Suprapubic skin (tissue), 4 donors: ENCODE data around the gene GPR150. TPM values are rescaled to one million over a fixed set of nuclear protein-coding genes. Genes with fewer than 3 reads are reported as not detected.
"Not testable (repeated sequence)": the region's sequence is repeated elsewhere in the genome, so short reads cannot be mapped to it uniquely, and the experiment has no call there.

ENCODE experiments used
- DNase-seq, 2 donors: peaks; one replicate each; pipeline ENCODE4 v3.0.0-alpha.2; 2019; ENCODE audit warnings: low spot score in 2 of 2
- H3K27ac ChIP-seq: fragments of 200-600 bp; sonication (generic); one replicate; pipeline ENCODE4 v1.5.1; 2019
- H3K27me3 ChIP-seq: fragments of 200-600 bp; sonication (generic); one replicate; pipeline ENCODE4 v1.5.1; 2019
- H3K36me3 ChIP-seq: fragments of 200-600 bp; sonication (generic); one replicate; pipeline ENCODE4 v1.5.1; 2019
- H3K4me1 ChIP-seq: fragments of 200-600 bp; sonication (generic); one replicate; pipeline ENCODE4 v1.5.1; 2019
- H3K4me3 ChIP-seq: fragments of 200-600 bp; sonication (generic); one replicate; pipeline ENCODE4 v1.5.1; 2019; ENCODE audit warnings: mild to moderate bottlenecking
- H3K9me3 ChIP-seq: fragments of 200-600 bp; sonication (generic); one replicate; pipeline ENCODE4 v1.5.1; 2019
- EP300 ChIP-seq: sonication (generic); formaldehyde crosslinking; IDR thresholded peaks from one replicate; pipeline ENCODE4 v1.6.1; 2017; ENCODE audit warnings: antibody characterized with exemption
- POLR2A ChIP-seq, 2 donors: fragments of 450-650 bp; IDR thresholded peaks; one replicate each; pipeline ENCODE4 v1.6.1; 2017; ENCODE audit warnings: antibody characterized with exemption in 2 of 2, mild to moderate bottlenecking in 2 of 2, moderate library complexity in 2 of 2
- POLR2AphosphoS5 ChIP-seq, 3 donors: sonication (generic); formaldehyde crosslinking; IDR thresholded peaks; one replicate each; pipeline ENCODE4 v1.6.1; 2017; ENCODE audit warnings: antibody characterized with exemption in 3 of 3
- WGBS: methylation state at CpG from one replicate; pipeline ENCODE4 v1.1.5; 2018; 5-methylcytosine and 5-hydroxymethylcytosine counted together
- total RNA-seq, 4 donors: library from RNA; depleted of rRNA; stranded (reverse); fragments of >200 nt; gene quantifications; one replicate each; pipeline ENCODE4 v1.1.0, GENCODE V29; 2016
- TF ChIP-seq, protein P1 (sequence below), 2 donors: fragments of 200-600 bp in 1 of 2; fragments of 450-650 bp in 1 of 2; sonication (generic) in 1 of 2; IDR thresholded peaks; one replicate each; pipeline ENCODE4 v1.5.1; 2016 to 2019; ENCODE audit warnings: antibody characterized with exemption in 2 of 2, mild to moderate bottlenecking in 1 of 2, moderate library complexity in 1 of 2

Gene GPR150
- total RNA-seq, 4 donors from 2014 or later, result 0.48 to 0.60 (median 0.57) TPM; not detected in 1

DNA sequence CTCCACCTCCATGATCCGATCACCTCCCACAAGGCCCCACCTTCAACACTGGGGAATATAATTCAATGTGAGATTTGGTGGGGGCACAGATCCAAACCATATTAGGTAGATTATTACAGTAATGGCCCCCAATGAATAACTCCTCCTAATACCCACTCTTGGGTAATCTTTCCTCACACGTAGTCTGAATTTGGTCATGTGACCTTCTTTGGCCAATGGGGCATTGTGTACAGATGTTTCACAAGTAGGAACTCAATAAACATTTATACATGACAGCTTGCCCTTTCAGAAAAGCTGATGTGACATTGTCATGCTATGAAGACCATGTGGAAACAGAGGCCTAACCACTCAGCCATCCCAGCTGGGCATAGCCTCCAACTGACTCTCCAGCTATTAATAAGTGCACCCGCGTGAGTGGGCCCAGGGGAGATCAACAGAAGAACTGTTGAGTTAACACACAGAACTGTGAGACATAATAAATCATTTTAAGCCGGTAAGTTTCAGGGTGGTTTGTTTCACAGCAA lies 10.6 kb downstream of the GPR150 start:
- WGBS, result 93% methylated on average over 5 of the region's 5 CpGs
- no peaks in the 10 kb centered on the region for H3K27me3 ChIP-seq
- H3K36me3 ChIP-seq, result no peaks in the 10 kb centered on the region
- H3K27ac ChIP-seq, result no peak overlapping the region
- no peaks in the 10 kb centered on the region for H3K9me3 ChIP-seq
- DNase-seq, result no peak
- H3K4me1 ChIP-seq, result peaks cover 9% of the 10 kb centered on the region
- H3K4me3 ChIP-seq, result no peak overlapping the region
- no peak for TF ChIP-seq POLR2AphosphoS5 (IDR thresholded peaks at IDR 0.05)
- TF ChIP-seq, protein P1, sequence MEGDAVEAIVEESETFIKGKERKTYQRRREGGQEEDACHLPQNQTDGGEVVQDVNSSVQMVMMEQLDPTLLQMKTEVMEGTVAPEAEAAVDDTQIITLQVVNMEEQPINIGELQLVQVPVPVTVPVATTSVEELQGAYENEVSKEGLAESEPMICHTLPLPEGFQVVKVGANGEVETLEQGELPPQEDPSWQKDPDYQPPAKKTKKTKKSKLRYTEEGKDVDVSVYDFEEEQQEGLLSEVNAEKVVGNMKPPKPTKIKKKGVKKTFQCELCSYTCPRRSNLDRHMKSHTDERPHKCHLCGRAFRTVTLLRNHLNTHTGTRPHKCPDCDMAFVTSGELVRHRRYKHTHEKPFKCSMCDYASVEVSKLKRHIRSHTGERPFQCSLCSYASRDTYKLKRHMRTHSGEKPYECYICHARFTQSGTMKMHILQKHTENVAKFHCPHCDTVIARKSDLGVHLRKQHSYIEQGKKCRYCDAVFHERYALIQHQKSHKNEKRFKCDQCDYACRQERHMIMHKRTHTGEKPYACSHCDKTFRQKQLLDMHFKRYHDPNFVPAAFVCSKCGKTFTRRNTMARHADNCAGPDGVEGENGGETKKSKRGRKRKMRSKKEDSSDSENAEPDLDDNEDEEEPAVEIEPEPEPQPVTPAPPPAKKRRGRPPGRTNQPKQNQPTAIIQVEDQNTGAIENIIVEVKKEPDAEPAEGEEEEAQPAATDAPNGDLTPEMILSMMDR (IDR thresholded peaks at IDR 0.05), result no peak
- TF ChIP-seq POLR2A (IDR thresholded peaks at IDR 0.05), result no peak

DNA sequence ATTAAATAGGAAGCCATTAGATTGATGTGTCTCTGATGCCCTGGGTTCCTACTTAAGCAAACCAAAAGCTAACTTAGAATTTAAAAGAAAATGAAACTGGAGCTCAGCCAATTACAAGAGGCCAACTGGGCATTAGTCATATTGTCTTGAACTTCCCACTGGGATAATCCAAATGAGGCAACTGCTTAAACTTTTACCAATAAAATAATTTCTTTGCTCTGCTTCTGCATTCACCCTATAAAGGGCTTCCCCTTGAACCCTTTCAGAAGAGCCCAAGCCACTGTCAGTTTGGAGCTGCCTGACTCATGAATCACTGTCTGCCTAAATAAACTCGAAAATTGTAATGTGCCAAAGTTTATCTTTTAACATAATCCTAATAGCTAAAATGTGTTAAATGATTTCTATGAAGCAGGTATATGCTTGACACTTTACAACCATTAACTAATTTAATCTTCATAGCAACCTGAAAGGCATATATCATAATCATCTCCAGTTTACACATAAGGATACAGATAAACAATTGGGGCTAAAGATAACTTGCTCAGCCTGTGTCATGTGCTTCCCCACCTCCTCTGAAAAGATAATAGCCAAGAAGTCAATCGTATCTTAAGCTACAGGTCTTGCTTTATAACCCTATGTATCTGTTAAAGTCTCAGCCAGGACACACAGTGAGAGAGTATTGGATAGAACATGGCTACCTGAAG lies 11.5 kb downstream of the GPR150 start:
- DNase-seq, result no peak

DNA sequence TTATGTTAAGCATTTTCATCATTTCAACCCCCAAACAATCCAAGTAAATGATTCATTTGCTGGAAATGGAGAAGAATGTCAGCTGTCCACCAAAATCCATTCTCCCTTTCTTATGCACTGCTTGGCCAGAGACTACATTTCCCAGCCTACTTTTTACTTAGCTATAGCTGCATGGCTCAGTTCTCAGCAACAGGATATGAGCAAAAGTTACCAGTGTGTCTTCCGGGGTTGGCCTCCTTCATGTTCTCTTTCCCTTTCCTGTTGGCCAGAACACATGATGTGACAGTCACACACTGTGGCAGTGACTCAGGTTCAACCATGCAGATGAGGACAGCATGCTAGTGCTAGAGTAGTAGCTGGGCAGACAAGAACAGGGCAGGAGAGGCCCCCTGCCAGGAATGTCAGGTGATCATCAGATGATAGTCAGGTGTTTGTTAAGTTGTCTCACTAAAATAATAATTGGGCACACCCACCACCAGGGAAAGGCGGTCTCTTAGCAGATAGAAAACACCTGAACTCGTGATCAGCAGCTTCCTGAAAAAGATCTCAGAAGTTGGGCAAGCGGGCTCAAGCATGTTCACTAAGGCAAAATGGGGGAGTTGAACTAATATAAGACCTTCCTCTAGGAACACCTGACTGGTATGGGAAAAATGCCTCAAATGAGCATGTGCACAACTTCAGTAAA lies 12.2 kb downstream of the GPR150 start:
- Histone ChIP-seq H3K36me3 (no peaks in the 10 kb centered on the region), H3K9me3 (no peaks in the 10 kb centered on the region), H3K27me3 (no peaks in the 10 kb centered on the region), H3K4me1 (peaks cover 9% of the 10 kb centered on the region), H3K4me3 (no peak overlapping the region), H3K27ac (no peak overlapping the region)
- 82% methylated on average over 4 of the region's 4 CpGs for WGBS
- TF ChIP-seq POLR2A (IDR thresholded peaks at IDR 0.05), result no peak
- no peak for TF ChIP-seq EP300
- TF ChIP-seq POLR2AphosphoS5 (IDR thresholded peaks at IDR 0.05), result no peak
- TF ChIP-seq, protein P1 (IDR thresholded peaks at IDR 0.05), result no peak
- no peak for DNase-seq

More for the DNA sequence above, 11.5 kb downstream of the GPR150 start:
- Histone ChIP-seq H3K27me3 (no peaks in the 10 kb centered on the region), H3K9me3 (no peaks in the 10 kb centered on the region), H3K4me1 (peaks cover 9% of the 10 kb centered on the region), H3K27ac (no peak overlapping the region), H3K4me3 (no peak overlapping the region), H3K36me3 (no peaks in the 10 kb centered on the region)
- 61% methylated on average over 2 of the region's 2 CpGs for WGBS
- TF ChIP-seq, protein P1 (IDR thresholded peaks at IDR 0.05), result no peak
- TF ChIP-seq EP300 (no peak), POLR2AphosphoS5 (IDR thresholded peaks at IDR 0.05) (no peak), POLR2A (IDR thresholded peaks at IDR 0.05) (no peak)

DNA sequence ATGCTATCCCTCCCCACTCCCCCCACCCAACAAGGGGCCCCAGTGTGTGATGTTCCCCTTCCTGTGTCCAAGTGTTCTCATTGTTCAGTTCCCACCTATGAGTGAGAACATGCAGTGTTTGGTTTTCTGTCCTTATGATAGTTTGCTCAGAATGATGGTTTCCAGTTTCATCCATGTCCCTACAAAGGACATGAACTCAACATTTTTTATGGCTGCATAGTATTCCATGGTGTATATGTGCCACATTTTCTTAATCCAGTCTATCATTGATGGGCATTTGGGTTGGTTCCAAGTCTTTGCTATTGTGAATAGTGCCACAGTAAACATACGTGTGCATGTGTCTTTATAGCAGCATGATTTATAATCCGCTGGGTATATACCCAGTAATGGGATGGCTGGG lies 13.1 kb downstream of the GPR150 start:
- 100% methylated on average over 2 of the region's 2 CpGs for WGBS
- not testable (repeated sequence) for H3K4me3 ChIP-seq, H3K27me3 ChIP-seq, DNase-seq, H3K9me3 ChIP-seq, H3K27ac ChIP-seq, H3K36me3 ChIP-seq, H3K4me1 ChIP-seq

DNA sequence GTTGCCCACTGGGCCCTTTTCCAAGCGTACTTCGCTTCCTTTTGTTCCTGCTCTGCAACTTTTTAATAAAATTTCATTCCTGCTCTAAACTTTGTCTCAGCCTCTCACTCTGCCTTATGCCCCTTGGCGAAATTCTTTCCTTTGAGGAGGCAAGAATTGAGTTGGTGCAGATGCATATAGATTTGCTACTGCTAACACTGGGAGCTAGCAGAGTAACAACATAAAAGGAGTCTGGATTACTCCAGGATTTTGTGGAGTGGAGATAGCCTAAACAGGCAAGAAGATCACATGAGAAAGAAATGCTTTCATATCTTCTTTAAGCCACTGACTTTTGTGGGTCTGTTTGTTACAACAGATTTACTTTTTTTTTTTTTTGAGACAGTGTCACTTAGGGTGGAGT lies 13.8 kb downstream of the GPR150 start:
- H3K4me1 ChIP-seq, result peaks cover 9% of the 10 kb centered on the region
- H3K36me3 ChIP-seq, result no peaks in the 10 kb centered on the region
- 75% methylated on average over 3 of the region's 3 CpGs for WGBS
- TF ChIP-seq, protein P1 (IDR thresholded peaks at IDR 0.05), result no peak
- TF ChIP-seq POLR2AphosphoS5 (IDR thresholded peaks at IDR 0.05), result no peak
- TF ChIP-seq EP300, result no peak
- no peak for TF ChIP-seq POLR2A (IDR thresholded peaks at IDR 0.05)
- DNase-seq, result no peak
- no peaks in the 10 kb centered on the region for H3K27me3 ChIP-seq
- no peaks in the 10 kb centered on the region for H3K9me3 ChIP-seq
- no peak overlapping the region for H3K4me3 ChIP-seq
- no peak overlapping the region for H3K27ac ChIP-seq
